ENCODE results near the gene TBCK.

Gene TBCK

DNA sequence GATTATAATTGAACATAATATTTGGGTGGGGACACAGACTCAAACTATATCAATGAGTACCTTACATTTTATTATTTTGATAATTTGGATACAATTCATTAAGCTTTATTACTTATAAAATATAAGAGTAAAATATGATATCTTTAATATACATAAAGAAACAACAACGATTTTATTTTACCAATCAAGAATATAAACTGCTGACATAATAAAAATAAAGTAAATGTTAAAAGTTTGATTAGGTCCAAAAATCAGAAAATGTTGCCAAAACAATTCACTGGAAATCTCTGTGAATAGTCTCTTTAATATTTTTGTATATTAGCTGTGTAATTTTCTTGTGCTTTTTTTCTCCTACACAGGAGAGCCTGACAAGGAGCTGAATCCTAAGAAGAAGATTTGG, 31.2 kb upstream of the TBCK start:
- TF ChIP-seq POLR2AphosphoS5 (IDR thresholded peaks at IDR 0.05; ENCODE audit: borderline replicate concordance, low read depth, low read length): no peak
- TF ChIP-seq FOXP2 (optimal IDR thresholded peaks at IDR 0.05; ENCODE audit: control extremely low read depth, extremely low read length, insufficient read depth): no peak
- TF ChIP-seq EZH2 (IDR thresholded peaks at IDR 0.05): no peak
- Histone ChIP-seq H3K36me3 (ENCODE audit: insufficient read depth, low read length) (peaks cover 64% of the 10 kb centered on the region), H3K4me3 (no peak overlapping the region), H3K27ac (no peak overlapping the region), H3K9me3 (ENCODE audit: low read depth, low read length) (no peaks in the 10 kb centered on the region), H3K9ac (ENCODE audit: insufficient read length) (no peak overlapping the region)
- no peak for DNase-seq (ENCODE audit: low read depth, low spot score)

DNA sequence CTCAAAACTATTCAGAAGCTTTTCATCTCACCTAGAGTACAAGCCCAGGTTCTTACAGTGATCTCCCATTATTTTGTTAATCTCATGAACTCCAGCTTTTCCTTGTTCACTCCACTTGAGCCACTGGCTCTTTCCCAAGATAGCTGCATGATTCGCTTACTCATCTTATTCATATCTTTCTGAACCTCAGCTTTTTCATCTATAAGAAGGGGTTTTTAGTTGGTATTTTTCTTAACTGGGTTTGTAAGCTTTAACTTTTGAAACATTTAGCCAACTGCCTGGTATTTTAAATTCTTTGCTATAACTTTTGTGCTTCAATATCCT, 28.6 kb upstream of the TBCK start:
- peak overlapping the region; percentile 14 for H3K9ac ChIP-seq (ENCODE audit: insufficient read length)
- no peak for DNase-seq (ENCODE audit: low read depth, low spot score)
- H3K27ac ChIP-seq: peak overlapping the region; percentile 52
- peaks cover 82% of the 10 kb centered on the region for H3K36me3 ChIP-seq (ENCODE audit: insufficient read depth, low read length)
- H3K4me3 ChIP-seq: no peak overlapping the region
- H3K9me3 ChIP-seq (ENCODE audit: low read depth, low read length): peaks cover 7% of the 10 kb centered on the region; the same call in 1 of the 2 replicates
- TF ChIP-seq POLR2AphosphoS5 (IDR thresholded peaks at IDR 0.05; ENCODE audit: borderline replicate concordance, low read depth, low read length) (no peak), EZH2 (IDR thresholded peaks at IDR 0.05) (no peak), FOXP2 (optimal IDR thresholded peaks at IDR 0.05; ENCODE audit: control extremely low read depth, extremely low read length, insufficient read depth) (no peak)

DNA sequence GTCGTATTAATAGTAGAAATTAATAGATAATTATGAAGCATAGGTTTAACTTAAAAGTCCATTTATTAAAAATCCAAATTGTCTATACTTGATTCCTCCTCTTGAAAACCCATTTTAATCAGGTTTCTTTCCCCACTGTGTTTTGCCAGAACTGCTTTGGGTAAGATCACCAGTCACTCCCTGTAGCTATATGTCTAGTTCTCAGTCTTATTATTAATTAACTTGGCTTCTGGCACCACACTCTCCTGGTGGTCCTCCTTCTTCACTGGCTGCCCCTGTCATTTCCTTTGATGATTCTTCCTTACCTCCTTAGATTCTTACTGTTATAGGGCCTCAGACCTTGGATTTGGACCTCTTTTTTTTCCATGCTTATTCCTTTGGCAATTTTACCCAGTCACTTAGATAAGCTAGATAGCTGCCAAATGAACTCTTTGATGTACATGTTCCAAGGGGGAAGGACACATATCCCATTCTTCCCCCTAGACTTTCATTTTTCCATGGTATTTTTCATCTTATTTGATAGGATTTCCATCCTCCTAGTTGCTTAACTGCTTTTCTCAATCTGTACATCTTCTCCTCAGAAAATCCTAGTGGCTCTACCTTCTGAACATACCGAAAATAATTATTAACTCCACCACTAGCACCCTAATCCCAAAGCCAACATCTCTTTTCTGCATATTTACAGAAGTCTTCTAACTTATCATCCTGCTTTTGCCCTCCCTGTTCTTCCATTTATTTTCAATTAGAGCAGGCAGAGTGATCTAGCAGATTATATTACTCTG, 28.0 kb upstream of the TBCK start:
- no peak for DNase-seq (ENCODE audit: low read depth, low spot score)
- H3K36me3 ChIP-seq (ENCODE audit: insufficient read depth, low read length): peaks cover 84% of the 10 kb centered on the region
- H3K27ac ChIP-seq: peak overlapping the region; percentile 52
- H3K4me3 ChIP-seq: no peak overlapping the region
- H3K9ac ChIP-seq (ENCODE audit: insufficient read length): peak overlapping the region; percentile 14
- no peak for TF ChIP-seq EZH2 (IDR thresholded peaks at IDR 0.05)
- no peak for TF ChIP-seq POLR2AphosphoS5 (IDR thresholded peaks at IDR 0.05; ENCODE audit: borderline replicate concordance, low read depth, low read length)
- no peak for TF ChIP-seq FOXP2 (optimal IDR thresholded peaks at IDR 0.05; ENCODE audit: control extremely low read depth, extremely low read length, insufficient read depth)
- peaks cover 7% of the 10 kb centered on the region; the same call in 1 of the 2 replicates for H3K9me3 ChIP-seq (ENCODE audit: low read depth, low read length)

DNA sequence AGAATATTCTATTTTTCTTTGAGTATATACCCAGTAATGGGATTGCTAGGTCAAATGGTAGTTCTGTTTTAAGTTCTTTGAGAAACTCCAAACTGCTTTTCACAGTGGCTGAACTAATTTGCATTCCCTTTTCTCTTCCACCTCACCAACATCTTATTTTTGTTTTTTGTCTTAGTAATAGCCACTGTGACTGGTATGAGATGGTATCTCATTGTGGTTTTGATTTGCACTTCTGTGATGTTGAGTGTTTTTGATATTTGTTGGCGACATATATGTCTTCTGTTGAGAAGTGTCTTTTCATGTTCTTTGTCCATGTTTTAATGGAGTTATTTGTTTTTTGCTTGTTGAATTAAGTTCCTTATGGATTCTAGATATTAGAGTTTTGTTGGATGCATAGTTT, 24.8 kb upstream of the TBCK start:
- H3K36me3 ChIP-seq (ENCODE audit: insufficient read depth, low read length): peaks cover 94% of the 10 kb centered on the region
- no peak for DNase-seq (ENCODE audit: low read depth, low spot score)
- TF ChIP-seq FOXP2 (optimal IDR thresholded peaks at IDR 0.05; ENCODE audit: control extremely low read depth, extremely low read length, insufficient read depth) (no peak), POLR2AphosphoS5 (IDR thresholded peaks at IDR 0.05; ENCODE audit: borderline replicate concordance, low read depth, low read length) (no peak), EZH2 (IDR thresholded peaks at IDR 0.05) (no peak)
- H3K27ac ChIP-seq: no peak overlapping the region
- peaks cover 7% of the 10 kb centered on the region for H3K9me3 ChIP-seq (ENCODE audit: low read depth, low read length)
- H3K9ac ChIP-seq (ENCODE audit: insufficient read length): no peak overlapping the region
- H3K4me3 ChIP-seq: no peak overlapping the region

DNA sequence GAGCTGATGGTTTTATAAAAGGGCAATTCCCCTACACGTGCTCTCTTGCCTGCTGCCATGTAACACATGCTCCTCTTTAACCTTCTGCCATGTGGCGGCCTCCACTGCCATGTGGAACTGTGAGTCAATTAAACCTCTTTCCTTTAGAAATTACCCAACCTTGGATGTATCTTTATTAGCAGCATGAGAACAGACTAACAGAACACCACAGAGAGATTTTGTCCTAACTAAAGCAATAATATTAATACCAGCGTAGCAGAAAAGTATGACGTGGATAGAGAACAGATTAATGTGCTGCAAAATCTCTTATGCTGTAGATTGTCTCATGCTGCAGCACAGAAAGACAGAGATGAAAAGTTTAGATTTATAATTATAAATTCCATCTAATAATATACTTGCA, 23.4 kb upstream of the TBCK start:
- peaks cover 7% of the 10 kb centered on the region for H3K9me3 ChIP-seq (ENCODE audit: low read depth, low read length)
- DNase-seq (ENCODE audit: low read depth, low spot score): no peak
- no peak overlapping the region for H3K9ac ChIP-seq (ENCODE audit: insufficient read length)
- peaks cover 97% of the 10 kb centered on the region for H3K36me3 ChIP-seq (ENCODE audit: insufficient read depth, low read length)
- H3K4me3 ChIP-seq: no peak overlapping the region
- TF ChIP-seq EZH2 (IDR thresholded peaks at IDR 0.05): no peak
- no peak for TF ChIP-seq FOXP2 (optimal IDR thresholded peaks at IDR 0.05; ENCODE audit: control extremely low read depth, extremely low read length, insufficient read depth)
- TF ChIP-seq POLR2AphosphoS5 (IDR thresholded peaks at IDR 0.05; ENCODE audit: borderline replicate concordance, low read depth, low read length): no peak
- H3K27ac ChIP-seq: no peak overlapping the region

DNA sequence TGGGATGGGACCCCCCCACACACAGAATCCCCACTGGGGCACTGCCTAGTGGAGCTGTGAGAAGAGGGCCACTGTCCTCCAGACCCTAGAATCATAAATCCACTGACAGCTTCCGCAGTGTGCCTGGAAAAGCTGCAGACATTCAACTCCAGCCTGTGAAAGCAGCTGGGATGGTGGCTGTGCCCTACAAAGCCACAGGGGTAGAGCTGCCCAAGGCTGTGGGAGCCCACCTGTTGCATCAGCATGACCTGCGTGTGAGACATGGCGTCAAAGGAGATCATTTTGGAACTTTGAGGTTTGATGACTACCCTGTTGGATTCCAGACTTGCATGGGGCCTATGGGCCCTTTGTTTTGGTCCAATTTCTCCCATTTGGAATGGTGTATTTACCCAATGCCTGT, 22.7 kb upstream of the TBCK start:
- no peak overlapping the region for H3K4me3 ChIP-seq
- DNase-seq (ENCODE audit: low read depth, low spot score): no peak
- peaks cover 7% of the 10 kb centered on the region for H3K9me3 ChIP-seq (ENCODE audit: low read depth, low read length)
- TF ChIP-seq FOXP2 (optimal IDR thresholded peaks at IDR 0.05; ENCODE audit: control extremely low read depth, extremely low read length, insufficient read depth) (no peak), EZH2 (IDR thresholded peaks at IDR 0.05) (no peak), POLR2AphosphoS5 (IDR thresholded peaks at IDR 0.05; ENCODE audit: borderline replicate concordance, low read depth, low read length) (no peak)
- H3K9ac ChIP-seq (ENCODE audit: insufficient read length): no peak overlapping the region
- no peak overlapping the region for H3K27ac ChIP-seq
- H3K36me3 ChIP-seq (ENCODE audit: insufficient read depth, low read length): peaks cover 98% of the 10 kb centered on the region

DNA sequence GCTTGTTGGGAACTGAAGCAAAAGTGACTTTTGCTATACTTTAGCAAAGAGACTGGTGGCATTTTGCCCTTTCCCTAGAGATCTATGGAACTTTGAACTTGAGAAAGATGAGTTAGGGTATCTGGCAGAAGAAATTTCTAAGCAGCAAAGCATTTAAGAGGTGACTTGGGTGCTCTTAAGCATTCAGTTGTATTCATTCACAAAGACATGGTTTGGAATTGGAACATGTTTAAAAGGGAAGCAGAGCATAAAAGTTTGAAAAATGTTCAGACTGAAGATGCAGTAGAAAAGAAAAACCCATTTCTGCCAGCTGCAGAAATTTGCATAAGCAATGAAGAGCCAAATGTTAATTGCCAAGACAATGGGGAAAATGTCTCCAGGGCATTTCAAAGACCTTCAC, 21.9 kb upstream of the TBCK start:
- peaks cover 7% of the 10 kb centered on the region for H3K9me3 ChIP-seq (ENCODE audit: low read depth, low read length)
- H3K9ac ChIP-seq (ENCODE audit: insufficient read length): no peak overlapping the region
- peaks cover 97% of the 10 kb centered on the region for H3K36me3 ChIP-seq (ENCODE audit: insufficient read depth, low read length)
- H3K4me3 ChIP-seq: no peak overlapping the region
- no peak for DNase-seq (ENCODE audit: low read depth, low spot score)
- TF ChIP-seq FOXP2 (optimal IDR thresholded peaks at IDR 0.05; ENCODE audit: control extremely low read depth, extremely low read length, insufficient read depth) (no peak), EZH2 (IDR thresholded peaks at IDR 0.05) (no peak), POLR2AphosphoS5 (IDR thresholded peaks at IDR 0.05; ENCODE audit: borderline replicate concordance, low read depth, low read length) (no peak)
- no peak overlapping the region for H3K27ac ChIP-seq

DNA sequence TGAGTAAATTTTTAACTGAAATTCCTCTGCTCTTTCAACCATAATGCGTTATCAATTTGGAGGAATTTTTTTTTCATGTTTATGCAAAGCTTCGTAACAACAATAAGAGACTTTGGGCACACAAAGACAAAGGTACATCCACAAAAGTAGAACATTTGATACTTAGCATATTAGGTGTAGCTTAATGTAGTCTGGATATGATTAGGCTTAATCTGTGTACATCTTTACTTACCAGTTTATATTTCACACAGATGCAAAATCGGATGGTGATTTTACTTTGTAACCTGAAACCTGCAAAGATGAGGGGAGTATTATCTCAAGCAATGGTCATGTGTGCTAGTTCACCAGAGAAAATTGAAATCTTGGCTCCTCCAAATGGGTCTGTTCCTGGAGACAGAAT, 20.6 kb upstream of the TBCK start:
- peaks cover 95% of the 10 kb centered on the region for H3K36me3 ChIP-seq (ENCODE audit: insufficient read depth, low read length)
- H3K4me3 ChIP-seq: no peak overlapping the region
- H3K9me3 ChIP-seq (ENCODE audit: low read depth, low read length): peaks cover 7% of the 10 kb centered on the region
- H3K9ac ChIP-seq (ENCODE audit: insufficient read length): no peak overlapping the region
- no peak overlapping the region for H3K27ac ChIP-seq
- no peak for DNase-seq (ENCODE audit: low read depth, low spot score)
- TF ChIP-seq FOXP2 (optimal IDR thresholded peaks at IDR 0.05; ENCODE audit: control extremely low read depth, extremely low read length, insufficient read depth) (no peak), EZH2 (IDR thresholded peaks at IDR 0.05) (no peak), POLR2AphosphoS5 (IDR thresholded peaks at IDR 0.05; ENCODE audit: borderline replicate concordance, low read depth, low read length) (no peak)

All from SK-N-MC (cell line).